GM21447 (cell line): ENCODE data around the gene NPEPL1.
A peak's percentile ranks its signal among the peaks of the same experiment; 100 is the strongest.
"Not testable (repeated sequence)": the region's sequence is repeated elsewhere in the genome, so short reads cannot be mapped to it uniquely, and the experiment has no call there.

Experiments
- ATAC-seq: cut with Tn5 transposase; IDR thresholded peaks from one replicate; pipeline ENCODE4 v1.9.1; 2021; ENCODE audit not compliant: unreplicated experiment

The NPEPL1 gene, protein sequence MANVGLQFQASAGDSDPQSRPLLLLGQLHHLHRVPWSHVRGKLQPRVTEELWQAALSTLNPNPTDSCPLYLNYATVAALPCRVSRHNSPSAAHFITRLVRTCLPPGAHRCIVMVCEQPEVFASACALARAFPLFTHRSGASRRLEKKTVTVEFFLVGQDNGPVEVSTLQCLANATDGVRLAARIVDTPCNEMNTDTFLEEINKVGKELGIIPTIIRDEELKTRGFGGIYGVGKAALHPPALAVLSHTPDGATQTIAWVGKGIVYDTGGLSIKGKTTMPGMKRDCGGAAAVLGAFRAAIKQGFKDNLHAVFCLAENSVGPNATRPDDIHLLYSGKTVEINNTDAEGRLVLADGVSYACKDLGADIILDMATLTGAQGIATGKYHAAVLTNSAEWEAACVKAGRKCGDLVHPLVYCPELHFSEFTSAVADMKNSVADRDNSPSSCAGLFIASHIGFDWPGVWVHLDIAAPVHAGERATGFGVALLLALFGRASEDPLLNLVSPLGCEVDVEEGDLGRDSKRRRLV

DNA sequence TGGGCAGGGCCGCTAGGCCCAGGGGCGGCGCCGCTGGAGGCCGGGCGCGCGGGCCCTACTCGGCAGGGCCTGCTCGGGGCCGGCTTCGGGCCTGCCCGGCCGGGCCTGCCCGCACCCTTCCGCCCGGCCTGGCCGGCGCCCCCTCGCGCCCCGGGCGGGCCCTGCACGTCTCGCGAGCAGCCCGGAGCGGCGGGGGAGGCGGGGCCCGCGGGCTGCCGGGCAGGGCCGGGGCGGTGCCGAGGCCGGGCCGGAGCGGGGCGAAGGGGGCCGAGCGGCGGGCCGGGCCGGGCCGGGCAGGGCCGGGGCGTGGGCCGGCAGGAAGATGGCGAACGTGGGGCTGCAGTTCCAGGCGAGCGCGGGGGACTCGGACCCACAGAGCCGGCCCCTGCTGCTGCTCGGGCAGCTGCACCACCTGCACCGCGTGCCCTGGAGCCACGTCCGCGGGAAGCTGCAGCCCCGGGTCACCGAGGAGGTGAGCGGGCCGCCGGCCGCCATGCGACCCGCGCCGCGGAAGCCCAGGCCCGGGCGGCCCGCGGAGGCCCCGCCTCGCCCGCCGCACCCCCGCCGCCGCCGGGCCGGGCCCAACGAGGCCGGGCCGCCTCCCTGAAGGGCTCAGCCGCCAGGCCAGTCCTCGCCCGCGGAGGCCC, at the start of gene NPEPL1:
Gene NPEPL1, plus strand, starts transcription at position 222 of the 647 bp plus-strand sequence. Its CDS starts 101 bp downstream, at position 323.
- peak; percentile 75 for ATAC-seq

- not testable (repeated sequence) for ATAC-seq
Measured at GRCh38 chr20:58642896-58643295, 49.7 kb upstream of the NPEPL1 start.

- ATAC-seq, result no peak
Measured at GRCh38 chr20:58645412-58645968, 47.1 kb upstream of the NPEPL1 start.

GRCh38 chr20:58646257-58646656, 46.3 kb upstream of the NPEPL1 start:
- ATAC-seq, result no peak

- no peak for ATAC-seq
Measured at GRCh38 chr20:58646703-58647102, 45.9 kb upstream of the NPEPL1 start.

GRCh38 chr20:58647162-58647795, 45.3 kb upstream of the NPEPL1 start:
- no peak for ATAC-seq

DNA sequence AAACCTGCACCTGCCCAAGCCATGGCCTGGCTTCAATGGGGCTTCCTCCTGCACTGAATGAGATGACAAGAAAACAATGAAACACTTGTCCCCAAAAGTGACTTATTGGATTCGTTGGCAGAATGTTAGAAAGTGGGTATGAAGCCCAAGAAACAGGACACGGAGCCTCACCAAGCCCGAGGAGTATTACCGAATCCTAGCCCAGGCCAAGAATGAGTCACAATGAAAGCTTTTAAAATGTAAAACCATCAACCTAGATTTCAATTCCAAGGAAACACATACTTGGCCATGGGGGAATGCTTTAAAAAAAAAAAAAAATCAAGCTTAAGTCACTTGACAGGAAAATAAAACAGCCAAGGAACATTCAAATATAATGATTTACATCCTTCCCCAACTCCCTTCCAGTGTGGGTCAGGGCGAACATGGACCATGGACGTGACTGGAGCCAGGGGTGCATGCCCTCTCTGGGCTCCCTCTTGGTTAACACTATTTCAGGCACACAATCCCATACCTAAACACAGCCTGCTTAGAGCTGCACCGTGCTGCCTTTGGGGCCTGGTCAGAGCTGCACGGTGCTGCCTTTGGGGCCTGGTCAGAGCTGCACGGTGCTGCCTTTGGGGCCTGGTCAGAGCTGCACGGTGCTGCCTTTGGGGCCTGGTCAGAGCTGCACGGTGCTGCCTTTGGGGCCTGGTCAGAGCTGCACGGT, 44.7 kb upstream of the NPEPL1 start:
- no peak for ATAC-seq

DNA sequence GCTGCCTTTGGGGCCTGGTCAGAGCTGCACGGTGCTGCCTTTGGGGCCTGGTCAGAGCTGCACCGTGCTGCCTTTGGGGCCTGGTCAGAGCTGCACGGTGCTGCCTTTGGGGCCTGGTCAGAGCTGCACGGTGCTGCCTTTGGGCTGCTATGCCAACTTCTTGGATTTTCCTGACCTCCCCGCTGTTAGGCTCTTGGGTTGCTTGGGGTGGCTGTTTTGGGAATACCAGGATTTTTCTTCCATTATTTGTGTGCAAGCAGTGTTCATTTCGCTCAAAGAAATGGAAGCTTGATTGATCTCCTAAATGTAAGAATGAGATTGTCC, 44.1 kb upstream of the NPEPL1 start:
- ATAC-seq, result not testable (repeated sequence)

DNA sequence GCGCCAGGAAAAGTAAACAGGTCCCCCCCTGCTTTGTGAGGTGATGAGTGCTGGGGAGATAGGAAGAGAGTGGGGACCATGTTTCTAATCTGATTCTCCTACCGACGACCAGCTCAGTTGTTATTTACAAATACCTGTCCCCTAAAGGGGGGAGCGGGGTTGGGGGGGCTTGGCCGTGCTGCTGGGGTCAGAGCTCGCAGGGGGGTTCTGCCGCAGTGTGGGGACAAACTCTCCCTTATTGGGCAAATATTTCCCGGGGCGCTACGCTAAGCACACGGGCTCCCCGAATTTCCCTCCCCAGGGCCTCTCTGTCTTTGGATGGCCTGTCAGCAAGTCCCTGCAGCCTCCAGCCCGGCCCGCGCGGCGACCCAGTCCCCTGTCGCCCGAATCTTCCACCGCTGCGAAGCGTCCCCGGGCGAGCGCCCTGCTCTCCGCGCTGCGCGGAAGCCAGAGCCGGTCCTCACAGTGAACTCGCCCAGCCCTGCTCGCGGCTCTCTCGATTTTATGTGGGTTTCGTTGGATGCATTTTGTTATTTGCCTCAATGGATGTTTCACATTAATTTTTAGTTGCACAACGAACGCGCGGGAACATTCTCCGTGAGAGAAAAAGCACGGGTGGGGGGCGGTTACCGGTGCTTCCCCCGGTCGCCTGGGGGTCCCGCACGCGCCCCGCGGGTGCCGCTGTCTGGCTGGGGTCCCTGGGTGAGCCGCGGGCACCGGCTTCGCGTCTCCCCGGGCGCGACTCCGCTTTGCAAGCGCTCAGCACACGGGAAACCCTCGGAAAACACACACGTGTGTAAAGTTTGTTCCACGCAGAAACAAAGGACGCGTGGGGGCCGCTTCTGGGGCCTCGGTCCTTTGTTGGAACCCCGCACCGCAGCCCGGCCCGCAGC, 43.1 kb upstream of the NPEPL1 start:
- ATAC-seq, result no peak

GRCh38 chr20:58650181-58650775, 42.3 kb upstream of the NPEPL1 start:
- ATAC-seq, result peak; percentile 8

DNA sequence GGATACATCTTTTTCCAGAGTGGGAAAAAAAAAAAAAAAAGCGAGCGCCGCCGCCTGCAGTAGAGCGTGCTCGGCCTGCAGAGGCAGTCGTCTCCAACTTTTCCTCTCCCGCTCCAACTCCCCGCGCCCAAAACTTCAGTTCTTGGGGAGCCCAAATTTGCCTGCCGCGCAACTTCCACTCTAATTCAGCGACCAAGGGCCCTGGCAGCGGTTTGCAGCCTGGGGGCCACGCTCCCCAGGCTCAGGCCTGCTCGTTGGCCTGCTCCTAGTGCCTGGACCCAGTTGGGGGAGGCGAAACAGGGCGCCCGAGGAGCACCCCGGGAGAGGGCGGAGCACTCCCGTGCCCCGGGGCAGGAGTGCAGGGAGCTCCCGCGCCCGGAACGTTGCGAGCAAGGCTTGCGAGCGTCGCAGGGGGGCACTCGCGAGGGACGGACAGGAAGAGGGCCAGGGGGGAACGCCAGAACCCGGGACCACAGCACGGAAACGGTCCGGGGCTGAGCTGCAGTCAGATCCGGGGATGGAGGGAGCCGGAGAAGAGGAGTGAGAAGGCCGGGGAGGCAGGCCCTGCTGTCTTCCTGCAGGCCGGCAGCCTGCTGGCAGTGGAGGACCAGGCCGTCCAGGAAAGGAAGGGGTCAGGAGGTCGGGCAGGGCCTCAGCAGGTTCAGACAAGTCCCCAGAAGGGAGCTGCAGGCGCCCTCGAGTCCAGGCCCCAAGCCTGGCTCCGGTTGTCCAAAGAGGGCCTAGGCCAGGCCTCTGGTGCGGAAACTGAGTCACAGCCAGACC, 41.6 kb upstream of the NPEPL1 start, which contains the start of gene STX16:
Gene STX16, plus strand, starts transcription at position 508 of the 783 bp plus-strand sequence. CDS start 724 bp downstream, outside the sequence.
- ATAC-seq, result peak; percentile 58

DNA sequence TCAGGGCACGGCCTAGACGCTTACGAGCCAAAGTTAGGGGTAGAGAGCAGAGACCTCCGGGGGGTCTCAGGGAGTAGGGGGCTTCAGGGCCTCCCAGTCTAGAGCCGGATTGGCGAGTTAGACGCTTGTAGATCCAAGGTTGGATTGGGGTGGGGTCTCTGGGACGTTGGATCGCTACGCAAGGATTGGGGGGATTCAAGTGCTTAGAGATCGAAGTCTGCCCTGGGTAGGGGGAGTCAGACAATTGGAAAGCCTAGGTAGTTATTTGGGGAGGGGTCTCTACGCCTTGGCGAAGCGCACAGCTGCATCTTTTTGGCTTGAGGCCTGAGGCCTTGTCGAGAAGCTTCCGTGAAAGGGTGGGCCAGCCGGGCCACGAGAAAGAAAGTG, 41.0 kb upstream of the NPEPL1 start:
- ATAC-seq, result no peak

- ATAC-seq, result peak; percentile 58
Measured at GRCh38 chr20:58651946-58652605, 40.5 kb upstream of the NPEPL1 start.

DNA sequence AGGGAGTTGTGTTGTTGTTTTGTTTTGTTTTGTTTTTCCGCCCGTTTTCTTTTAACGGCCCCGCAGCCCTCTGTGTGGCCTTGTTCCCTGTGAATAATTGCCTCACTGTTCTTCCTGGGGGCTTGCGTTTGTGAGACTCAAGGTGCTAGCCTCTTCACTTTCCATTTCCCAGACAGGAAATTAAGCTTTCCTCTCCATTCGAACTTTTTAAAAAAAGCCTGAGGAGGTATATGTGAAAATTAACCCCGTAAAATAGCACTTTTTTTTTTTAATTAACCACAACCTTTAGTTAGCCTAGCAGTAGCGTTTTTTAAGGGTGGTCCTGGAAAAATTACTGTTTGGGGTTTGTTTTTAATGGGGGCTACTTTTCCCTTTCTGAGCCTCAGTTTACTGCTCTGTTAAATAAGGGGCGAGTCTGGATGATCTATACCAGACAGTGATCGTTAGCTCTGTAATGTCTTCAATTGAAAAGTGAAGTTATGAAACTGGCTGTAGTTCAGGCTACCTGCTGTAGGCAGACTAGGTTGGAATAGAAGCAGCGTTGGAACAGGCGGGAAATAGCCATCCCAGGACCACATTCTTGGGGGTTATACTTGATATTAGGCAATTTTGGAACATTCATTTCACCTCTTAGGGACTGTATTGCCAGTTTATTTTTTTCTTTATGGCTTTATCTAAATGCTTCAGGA, 39.9 kb upstream of the NPEPL1 start:
- ATAC-seq, result peak; percentile 17

GRCh38 chr20:58654337-58654736, 38.3 kb upstream of the NPEPL1 start:
- no peak for ATAC-seq

- ATAC-seq, result no peak
Measured at GRCh38 chr20:58655328-58656107, 37.1 kb upstream of the NPEPL1 start.

- no peak for ATAC-seq
Measured at GRCh38 chr20:58656831-58657230, 35.8 kb upstream of the NPEPL1 start.
